ENCODE measurements around the gene GALP.
"Not testable (repeated sequence)": the region's sequence is repeated elsewhere in the genome, so short reads cannot be mapped to it uniquely, and the experiment has no call there.

Gene GALP

DNA sequence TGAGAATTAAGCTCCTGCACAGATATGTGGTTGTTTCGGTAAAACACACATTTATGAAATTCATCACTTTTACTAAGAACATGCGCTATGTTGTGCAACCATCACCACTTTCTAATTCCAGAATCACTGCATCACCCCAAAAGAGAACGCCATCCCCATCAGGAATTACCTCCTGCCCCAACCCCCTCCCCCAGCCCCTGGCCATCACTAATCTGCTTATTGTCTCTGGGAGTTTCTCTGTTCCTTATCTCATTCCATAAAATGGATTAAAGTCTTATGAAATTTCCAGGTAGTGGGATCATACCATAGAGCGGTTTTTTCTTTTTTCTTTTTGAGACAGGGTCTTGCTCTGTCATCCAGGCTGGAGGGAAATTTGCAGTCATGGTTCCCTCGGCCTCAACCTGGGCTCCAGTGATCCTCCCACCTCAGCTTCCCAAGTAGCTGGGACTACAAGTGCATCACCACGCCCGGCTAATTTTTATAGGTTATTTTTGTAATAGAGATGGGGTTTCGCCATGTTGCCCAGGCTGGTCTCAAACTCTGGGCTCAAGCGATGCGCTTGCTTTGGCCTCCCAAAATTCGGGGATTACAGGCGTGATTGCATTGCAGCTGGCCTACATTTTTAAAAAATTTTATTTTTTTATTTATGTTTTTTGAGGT lies 18.3 kb downstream of the GALP start:
- DNase-seq, result no peak

DNA sequence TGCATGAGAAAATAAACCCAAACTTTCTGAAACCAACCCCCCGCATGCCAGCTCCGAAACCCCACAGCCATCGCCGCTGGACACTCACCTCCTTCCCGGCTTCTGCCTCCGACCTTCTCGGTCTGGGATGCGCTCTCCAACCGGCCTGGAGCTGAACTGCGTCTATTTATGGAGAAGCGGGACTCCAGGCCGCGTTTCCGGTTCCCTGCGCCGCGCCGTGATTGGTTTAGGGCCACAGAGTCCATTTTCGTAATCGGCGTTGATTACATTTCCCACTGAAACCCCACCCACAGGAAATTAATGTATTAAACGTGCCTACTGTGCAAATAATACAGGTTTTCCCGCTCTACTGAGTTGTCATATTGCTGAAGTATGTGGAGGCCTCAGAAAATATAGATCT lies 21.8 kb downstream of the GALP start, which contains the start of gene ZSCAN5B:
ZSCAN5B (minus strand) TSS at position 138 of the 400 bp plus-strand sequence. CDS start 4,731 bp downstream, outside the sequence.
- DNase-seq, result not testable (repeated sequence)

DNA sequence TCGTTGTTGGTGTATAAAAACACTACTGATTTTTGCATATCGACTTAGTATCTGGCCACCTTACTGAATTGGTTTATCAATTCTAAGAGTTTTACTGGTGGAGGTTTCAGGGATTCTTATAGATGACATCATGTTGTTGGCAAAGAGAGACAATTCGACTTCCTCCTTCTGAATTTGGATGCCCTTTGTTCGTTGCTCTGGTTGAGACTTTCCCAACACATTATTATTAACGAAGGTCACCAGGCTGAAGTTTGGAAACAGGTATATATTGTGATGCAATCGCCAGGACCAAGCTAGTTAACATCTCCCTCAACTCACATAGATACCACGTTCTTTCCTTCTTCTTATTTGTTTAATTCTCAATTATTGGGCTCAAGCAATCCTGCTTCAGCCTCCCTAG lies 23.9 kb downstream of the GALP start:
- DNase-seq, result no peak

DNA sequence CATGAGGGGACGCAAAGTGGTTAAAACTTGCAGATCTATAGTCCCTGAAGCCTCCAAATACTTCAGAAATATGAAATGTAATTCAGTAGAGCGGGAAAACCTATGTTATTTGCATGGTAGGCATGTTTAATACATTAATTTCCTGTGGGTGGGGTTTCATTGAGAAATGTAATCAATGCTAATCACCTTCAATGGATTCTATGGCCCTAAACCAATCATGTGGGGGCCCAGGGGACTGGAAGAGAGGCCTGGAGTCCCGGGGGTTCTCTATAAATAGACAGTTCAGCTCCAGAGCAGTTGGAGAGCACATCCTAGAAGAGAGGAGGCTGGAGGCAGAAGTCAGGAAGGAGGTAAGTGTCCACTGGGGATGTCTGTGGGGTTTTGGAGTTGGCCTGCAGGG lies 26.2 kb downstream of the GALP start, which contains the start of gene ZSCAN5C:
ZSCAN5C (plus strand) TSS at position 301 of the 400 bp plus-strand sequence. CDS start 3,641 bp downstream, outside the sequence.
- DNase-seq, result no peak

DNA sequence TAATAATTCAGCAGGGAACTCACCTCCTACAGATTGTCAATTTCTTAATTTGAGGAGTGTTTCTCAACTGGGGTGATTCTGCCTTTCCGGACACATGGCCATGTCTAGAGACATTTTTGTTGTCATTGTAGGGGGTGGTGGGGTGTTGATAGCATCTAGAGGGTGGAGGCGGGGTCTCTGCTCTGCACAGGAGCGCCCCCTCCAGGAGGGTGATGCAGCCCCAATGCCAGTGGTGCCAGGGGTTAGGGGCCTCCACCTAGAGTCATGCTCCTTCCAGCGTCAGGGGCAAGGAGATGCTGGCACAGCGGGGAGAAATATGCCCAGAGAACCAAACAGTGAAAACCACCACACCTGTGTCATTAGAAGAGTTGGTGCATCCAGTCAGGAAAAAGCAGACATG lies 31.8 kb downstream of the GALP start:
- not testable (repeated sequence) for DNase-seq

DNA sequence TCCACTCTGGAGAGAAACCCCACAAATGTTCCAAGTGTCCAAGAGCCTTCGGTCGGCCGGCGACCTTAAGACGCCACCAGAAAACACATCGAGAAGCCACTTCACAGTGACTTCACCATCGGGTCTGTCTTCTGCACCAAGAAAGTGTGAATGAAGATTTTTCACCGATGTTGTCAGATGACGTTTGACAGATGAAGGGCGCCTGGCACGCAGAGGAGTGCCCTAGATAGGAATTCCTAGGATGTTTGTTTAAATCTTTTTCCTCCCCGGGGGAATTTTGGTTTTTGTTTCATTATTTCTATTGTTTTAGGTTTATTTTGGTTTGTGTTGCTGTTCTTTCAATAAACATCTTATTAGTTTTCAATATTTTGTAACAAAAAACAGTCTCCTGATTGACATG lies 33.3 kb downstream of the GALP start:
- no peak for DNase-seq

DNA sequence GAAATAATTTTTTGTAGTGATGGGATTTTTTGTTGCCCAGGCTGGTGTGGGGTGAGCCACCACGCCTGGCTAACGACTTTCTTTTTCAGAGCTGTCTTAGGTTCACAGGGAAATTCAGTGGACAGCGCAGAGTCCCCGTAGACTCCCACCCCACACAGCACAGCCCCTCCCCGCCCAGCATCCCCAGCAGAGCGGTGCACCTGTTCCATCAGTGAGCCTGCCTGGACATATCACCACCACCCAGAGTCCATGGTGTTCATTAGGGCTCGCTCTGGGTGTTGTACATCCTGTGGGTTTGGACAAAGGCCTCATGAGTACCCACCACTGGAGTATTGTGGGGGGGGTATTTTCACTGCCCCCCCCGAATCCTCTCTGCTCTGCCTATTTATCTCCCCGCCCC lies 34.2 kb downstream of the GALP start:
- not testable (repeated sequence) for DNase-seq

DNA sequence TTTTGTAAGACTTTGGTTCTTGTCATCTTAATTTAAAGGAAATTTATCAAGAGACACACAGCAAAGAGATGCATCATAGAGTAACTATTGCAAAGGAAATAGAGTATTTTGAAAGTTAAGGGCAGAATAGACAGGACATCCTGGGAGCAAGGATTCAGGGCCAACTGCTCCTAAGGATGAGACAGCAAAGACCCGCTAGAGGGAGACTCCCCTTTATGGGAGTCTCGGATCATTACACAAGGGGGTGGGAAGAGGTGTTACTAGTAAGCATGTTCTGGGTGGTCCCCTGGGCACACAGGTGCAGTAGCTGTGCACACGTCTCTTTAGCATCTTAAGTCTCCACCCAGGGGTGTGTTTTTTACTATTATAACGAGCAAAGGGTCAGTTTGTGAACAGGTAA lies 35.9 kb downstream of the GALP start:
- no peak for DNase-seq

DNA sequence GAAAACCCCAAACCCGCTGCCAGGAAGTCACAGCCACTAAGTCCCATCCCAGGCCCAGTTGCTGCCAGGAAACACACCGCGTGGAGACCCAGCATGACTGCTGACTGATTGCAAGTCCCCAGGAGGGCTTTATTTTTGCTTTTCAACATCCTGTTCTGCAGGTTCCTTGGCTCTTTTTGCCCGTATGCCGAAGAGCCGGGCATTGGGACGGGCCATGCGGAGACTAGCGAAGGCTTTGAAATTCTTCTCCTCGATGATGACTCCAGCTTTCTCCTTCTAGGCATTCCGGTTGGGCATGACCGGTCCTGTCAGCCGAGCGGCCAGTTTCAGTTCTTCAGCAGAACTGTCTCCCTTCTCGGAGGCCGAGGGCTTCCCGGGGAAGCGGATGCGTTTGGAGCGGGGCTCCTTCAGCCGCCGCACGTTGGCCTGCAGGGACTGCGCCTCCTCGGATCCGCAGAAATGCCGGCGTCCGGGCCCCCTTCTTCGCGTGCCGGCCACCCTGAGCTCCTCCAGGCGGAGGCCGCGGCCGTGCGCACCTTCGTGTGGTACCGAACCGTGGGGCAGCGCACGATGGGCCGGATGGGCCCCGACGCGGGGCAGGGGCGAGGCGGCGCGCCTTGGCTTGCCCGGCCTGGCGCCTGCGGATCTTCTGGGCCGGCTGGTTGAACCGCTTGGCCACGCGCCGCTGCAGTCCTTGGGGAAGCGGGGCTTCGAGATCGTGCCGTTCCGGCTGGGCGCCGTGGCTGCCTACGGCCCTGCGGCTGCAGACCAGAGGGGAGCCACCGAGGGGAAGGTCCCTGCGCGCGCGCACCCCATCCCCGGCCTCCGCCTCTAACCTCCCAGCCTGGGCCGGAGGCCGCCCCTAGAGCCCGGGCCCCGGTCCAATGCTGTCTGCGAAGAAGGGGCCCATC lies 41.5 kb downstream of the GALP start:
- no peak for DNase-seq

DNA sequence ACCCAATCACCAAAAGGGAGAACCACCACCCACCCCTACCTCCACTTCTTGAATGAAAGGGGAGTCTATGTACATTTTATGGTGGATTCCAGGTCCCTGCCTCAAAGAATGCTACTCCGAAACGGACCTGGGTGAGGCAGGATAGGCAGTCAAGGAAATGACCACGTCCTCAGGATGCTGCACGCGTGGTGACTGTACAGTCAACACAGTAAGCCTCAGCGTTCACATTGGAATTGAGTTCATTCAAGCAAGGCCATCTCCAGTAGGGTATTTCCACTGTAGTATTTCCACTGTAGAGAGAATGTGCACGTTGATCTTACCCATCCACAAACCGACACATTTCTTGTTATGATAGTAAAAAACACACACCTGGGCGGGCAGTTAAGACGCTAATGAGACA lies 43.2 kb downstream of the GALP start:
- DNase-seq, result no peak

DNA sequence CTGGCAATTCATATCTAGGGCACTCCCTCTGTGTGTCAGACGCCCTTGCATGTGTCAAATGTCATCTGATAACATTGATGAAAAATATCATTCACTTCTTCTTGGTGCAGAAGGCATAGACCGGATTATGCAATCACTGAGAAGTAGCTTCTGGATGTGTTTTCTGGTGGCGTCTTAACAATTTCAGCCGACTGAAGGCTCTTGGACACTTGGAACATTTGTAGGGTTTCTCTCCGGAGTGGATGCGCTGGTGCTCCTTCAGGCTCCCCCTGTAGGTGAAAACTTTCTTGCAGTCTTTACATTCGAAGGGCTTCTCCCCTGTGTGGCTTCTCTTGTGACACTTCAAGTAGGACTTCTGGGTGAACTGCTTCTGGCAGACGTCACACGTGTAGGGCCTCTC lies 45.6 kb downstream of the GALP start:
- not testable (repeated sequence) for DNase-seq

DNA sequence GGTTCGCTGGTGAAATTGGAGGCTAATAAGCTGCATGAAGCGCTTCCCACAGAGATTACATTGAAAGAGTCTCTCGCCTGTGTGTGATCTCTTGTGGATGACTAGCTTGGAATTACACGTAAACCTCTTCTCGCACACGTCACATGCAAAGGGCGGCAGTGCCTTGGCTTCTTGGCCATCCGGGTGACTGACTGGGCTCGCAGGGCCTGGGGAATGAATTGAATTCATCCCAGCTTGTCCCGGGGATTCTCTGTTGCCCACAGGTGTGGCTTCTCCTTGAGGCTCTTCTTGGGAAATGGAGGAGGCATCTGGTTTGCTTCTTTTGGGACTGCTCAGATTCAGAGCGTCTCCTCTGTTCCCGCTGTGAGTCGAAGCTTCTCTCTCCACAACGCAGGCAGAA lies 46.0 kb downstream of the GALP start:
- no peak for DNase-seq

DNA sequence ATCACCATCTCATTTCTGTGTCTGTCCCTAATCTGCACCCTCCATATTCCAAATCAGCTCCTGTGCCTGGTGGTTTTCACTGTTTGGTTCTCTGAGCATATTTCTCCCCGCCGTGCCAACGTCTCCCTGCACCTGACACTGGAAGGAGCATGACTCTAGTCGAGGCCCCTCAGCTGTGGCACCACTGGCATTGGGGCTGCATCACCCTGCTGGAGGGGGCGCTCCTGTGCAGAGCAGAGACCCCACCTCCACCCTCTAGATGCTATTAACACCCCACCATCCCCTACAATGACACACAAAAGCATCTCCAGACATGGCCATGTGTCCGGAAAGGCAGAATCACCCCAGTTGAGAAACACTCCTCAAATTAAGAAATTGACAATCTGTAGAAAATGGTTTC lies 47.1 kb downstream of the GALP start:
- no peak for DNase-seq

DNA sequence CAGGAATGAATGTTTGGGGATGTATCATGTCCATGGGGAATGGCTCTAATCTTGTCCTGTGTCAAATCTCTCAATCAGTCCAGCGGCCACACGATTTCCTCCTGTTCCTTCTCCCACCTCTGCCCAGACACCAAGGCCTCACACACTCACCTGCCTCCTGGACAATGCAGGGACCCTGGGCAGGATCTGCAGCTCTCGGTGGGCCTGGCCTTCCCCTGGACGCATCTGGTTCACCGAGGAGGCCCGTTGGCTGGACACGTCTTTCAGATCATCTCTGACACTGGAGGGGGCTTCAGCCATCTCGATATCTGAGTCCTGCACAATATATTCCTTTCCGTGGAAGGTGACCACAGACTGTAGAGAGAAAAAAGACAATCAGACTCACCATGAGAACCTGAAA lies 47.7 kb downstream of the GALP start:
- no peak for DNase-seq

All from effector CD4-positive, alpha-beta T cell (primary cell).